Keratinocyte (primary cell): ENCODE data around the gene EEF2.

Experiments
- EZH2 ChIP-seq: IDR thresholded peaks from one replicate; pipeline ENCODE4 v1.6.1; 2012; ENCODE audit warnings: inconsistent platforms, mild to moderate bottlenecking, low read length, moderate library complexity
- TF ChIP-seq, protein P1 (sequence below), 3 experiments: IDR thresholded peaks in 1 of 3; conservative IDR thresholded peaks in 1 of 3; optimal IDR thresholded peaks in 1 of 3; 2 replicates in 2 of 3; 3 replicates in 1 of 3; pipeline versions ENCODE3 to v1.5.1; 2011; ENCODE audit warnings: low read length in 3 of 3, mild to moderate bottlenecking in 3 of 3, moderate library complexity in 2 of 3, control low read depth in 1 of 3, inconsistent platforms in 1 of 3; ENCODE audit not compliant: insufficient read depth in 2 of 3; ENCODE audit errors: extremely low read depth in 1 of 3

DNA sequence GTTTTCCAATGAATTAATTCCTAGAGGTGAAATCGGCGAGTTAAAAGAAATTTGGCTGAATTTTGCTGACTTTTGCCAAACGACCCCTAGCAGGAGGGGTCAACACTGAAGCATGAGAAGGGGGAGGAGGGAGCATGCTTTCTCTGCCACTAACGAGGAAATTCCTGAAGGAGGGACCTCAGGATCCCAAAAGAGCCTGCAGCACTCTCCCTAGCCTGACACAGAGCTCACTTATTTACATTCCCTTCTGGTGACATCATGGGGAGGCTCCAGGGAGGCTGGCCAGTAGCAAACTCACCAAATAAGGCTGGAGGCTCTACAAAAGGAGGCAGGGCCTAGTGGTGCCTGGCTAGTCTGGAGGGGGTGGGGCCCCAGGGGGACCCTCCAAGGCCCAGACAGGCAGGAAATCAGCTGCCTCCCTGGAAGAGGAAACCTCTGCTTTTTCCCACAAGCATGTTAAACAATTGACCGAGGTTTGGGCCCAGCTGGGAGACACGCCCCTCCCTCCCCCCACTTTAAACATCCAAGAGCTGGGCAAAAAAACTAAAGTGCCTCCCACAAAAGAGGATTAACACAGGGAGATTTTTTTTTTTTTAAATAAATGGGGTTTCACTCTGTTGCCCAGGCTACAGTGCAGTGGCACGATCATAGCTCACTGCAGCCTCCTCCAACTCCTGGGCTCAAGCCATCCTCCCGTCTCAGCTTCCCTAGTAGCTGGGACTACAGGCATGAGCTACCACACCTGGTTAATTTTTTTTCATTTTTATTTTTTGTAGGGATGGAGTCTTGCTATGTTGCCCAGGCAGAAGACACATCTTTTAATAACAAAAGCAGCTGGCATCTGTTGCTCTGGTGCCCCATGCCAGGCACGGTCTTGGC, 16.5 kb downstream of the EEF2 start:
- TF ChIP-seq, protein P1, sequence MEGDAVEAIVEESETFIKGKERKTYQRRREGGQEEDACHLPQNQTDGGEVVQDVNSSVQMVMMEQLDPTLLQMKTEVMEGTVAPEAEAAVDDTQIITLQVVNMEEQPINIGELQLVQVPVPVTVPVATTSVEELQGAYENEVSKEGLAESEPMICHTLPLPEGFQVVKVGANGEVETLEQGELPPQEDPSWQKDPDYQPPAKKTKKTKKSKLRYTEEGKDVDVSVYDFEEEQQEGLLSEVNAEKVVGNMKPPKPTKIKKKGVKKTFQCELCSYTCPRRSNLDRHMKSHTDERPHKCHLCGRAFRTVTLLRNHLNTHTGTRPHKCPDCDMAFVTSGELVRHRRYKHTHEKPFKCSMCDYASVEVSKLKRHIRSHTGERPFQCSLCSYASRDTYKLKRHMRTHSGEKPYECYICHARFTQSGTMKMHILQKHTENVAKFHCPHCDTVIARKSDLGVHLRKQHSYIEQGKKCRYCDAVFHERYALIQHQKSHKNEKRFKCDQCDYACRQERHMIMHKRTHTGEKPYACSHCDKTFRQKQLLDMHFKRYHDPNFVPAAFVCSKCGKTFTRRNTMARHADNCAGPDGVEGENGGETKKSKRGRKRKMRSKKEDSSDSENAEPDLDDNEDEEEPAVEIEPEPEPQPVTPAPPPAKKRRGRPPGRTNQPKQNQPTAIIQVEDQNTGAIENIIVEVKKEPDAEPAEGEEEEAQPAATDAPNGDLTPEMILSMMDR (optimal IDR thresholded peaks at IDR 0.05 in 1 of 3, IDR thresholded peaks at IDR 0.05 in 1 of 3, conservative IDR thresholded peaks at IDR 0.05 in 1 of 3; ENCODE audit: extremely low read depth in 1 of 3, insufficient read depth in 2 of 3, low read length in 3 of 3) = no peak
- TF ChIP-seq EZH2 = no peak
